Calu3 (cell line): Measurements from ENCODE around the gene MAGEL2. TPM values are rescaled to one million over a fixed set of nuclear protein-coding genes. Genes with fewer than 3 reads are reported as not detected.

ENCODE experiments used
- Bru-seq: library from RNA; stranded (reverse); fragments of 400-500 nt; gene quantifications from one replicate; lab custom pipeline; 2021; lab: Mats Ljungman, UMichigan
- BruChase-seq, 2 experiments: library from RNA; stranded (reverse); fragments of 400-500 nt; gene quantifications; one replicate each; lab custom pipeline; 2021; lab: Mats Ljungman, UMichigan
- BruUV-seq: library from RNA; stranded (reverse); fragments of 400-500 nt; replicated peaks from 2 replicates; lab custom pipeline; 2021; lab: Mats Ljungman, UMichigan
- CTCF ChIA-PET: fragments of 300-600 bp; sonication (Branson Sonifier 250); formaldehyde crosslinking; loops from one replicate; lab custom pipeline; 2022; ENCODE audit warnings: antibody characterized with exemption; lab: Charles Lee
- DNase-seq: peaks from one replicate; pipeline ENCODE4 v3.0.0; 2022
- H3K27ac Mint-ChIP-seq: one replicate; pipeline ENCODE4 v1.8.0; 2022; ENCODE audit warnings: mixed read lengths; ENCODE audit not compliant: unreplicated experiment
- H3K27me3 Mint-ChIP-seq: one replicate; pipeline ENCODE4 v1.8.0; 2022; ENCODE audit warnings: mixed read lengths; ENCODE audit not compliant: unreplicated experiment
- H3K36me3 Mint-ChIP-seq: one replicate; pipeline ENCODE4 v1.8.0; 2022; ENCODE audit warnings: mild to moderate bottlenecking, moderate library complexity, mixed read lengths; ENCODE audit not compliant: insufficient read depth, unreplicated experiment
- H3K4me1 Mint-ChIP-seq: one replicate; pipeline ENCODE4 v1.8.0; 2022; ENCODE audit warnings: mild to moderate bottlenecking, low read depth, mixed read lengths; ENCODE audit not compliant: unreplicated experiment
- H3K4me3 Mint-ChIP-seq: one replicate; pipeline ENCODE4 v1.8.0; 2022; ENCODE audit warnings: mild to moderate bottlenecking, low read depth, moderate library complexity, mixed read lengths; ENCODE audit not compliant: unreplicated experiment
- H3K9me3 Mint-ChIP-seq: one replicate; pipeline ENCODE4 v1.8.0; 2022; ENCODE audit warnings: low read depth, mixed read lengths; ENCODE audit not compliant: unreplicated experiment
- CTCF ChIP-seq: fragments of 200-600 bp; IDR thresholded peaks from one replicate; pipeline ENCODE4 v1.8.0; 2022; ENCODE audit warnings: antibody characterized with exemption; ENCODE audit not compliant: unreplicated experiment
- intact Hi-C: fragments of 100-400 bp; cut with micrococcal nuclease; formaldehyde crosslinking; loops from one replicate; pipeline ENCODE4 v1.10.0; 2022; ENCODE audit not compliant: unreplicated experiment
- long read RNA-seq: library from polyadenylated mRNA; stranded (forward); transcript quantifications from one replicate; pipeline ENCODE4 v2.0.0, GENCODE V29; 2022
- total RNA-seq: library from RNA; stranded (reverse); gene quantifications from 2 replicates; pipeline ENCODE4 v1.2.3, GENCODE V29; 2022

Gene MAGEL2
- total RNA-seq (not detected in 2 replicates), Bru-seq, nascent RNA (not detected), BruChase-seq, experiment 1, labeled RNA remaining after a 6-hour chase (not detected), BruChase-seq, experiment 2, labeled RNA remaining after a 2-hour chase (not detected)
- long read RNA-seq: 0 reads

- CTCF ChIA-PET: no interaction called here
- intact Hi-C loops: no loop called here
- Mint-ChIP-seq H3K4me1 (no peaks in the 10 kb centered on the region), H3K4me3 (no peak within 1 kb of the TSS), H3K27ac (no peak within 1 kb of the TSS), H3K9me3 (peaks cover 6% of the 10 kb centered on the region), H3K27me3 (no peaks in the 10 kb centered on the region), H3K36me3 (no peaks in the 10 kb centered on the region)
- TF ChIP-seq CTCF: no peak
- no TSS peak for BruUV-seq
- DNase-seq: no peak
These were observed at the start of gene MAGEL2 for GRCh38 chr15:23647421-23648370. Gene MAGEL2, minus strand, starts transcription at chr15:23647867. Its CDS starts 125 bp downstream, at chr15:23647742.

GRCh38 chr15:23695282-23695681 is 47.6 kb upstream of the MAGEL2 start:
- no peaks in the 10 kb centered on the region for H3K9me3 Mint-ChIP-seq
- no peak for DNase-seq
- no peak overlapping the region for H3K4me3 Mint-ChIP-seq
- H3K4me1 Mint-ChIP-seq: no peaks in the 10 kb centered on the region
- intact Hi-C loops: no loop called here
- BruUV-seq: no TSS peak
- no peak overlapping the region for H3K27ac Mint-ChIP-seq
- CTCF ChIA-PET: no interaction called here
- no peaks in the 10 kb centered on the region for H3K36me3 Mint-ChIP-seq
- TF ChIP-seq CTCF: no peak
- H3K27me3 Mint-ChIP-seq: no peaks in the 10 kb centered on the region

- H3K27me3 Mint-ChIP-seq: no peaks in the 10 kb centered on the region
- no peaks in the 10 kb centered on the region for H3K4me1 Mint-ChIP-seq
- BruUV-seq: no TSS peak
- CTCF ChIA-PET: no interaction called here
- H3K9me3 Mint-ChIP-seq: no peaks in the 10 kb centered on the region
- intact Hi-C loops: no loop called here
- no peak for DNase-seq
- no peak for TF ChIP-seq CTCF
- H3K4me3 Mint-ChIP-seq: no peak overlapping the region
- H3K36me3 Mint-ChIP-seq: no peaks in the 10 kb centered on the region
- no peak overlapping the region for H3K27ac Mint-ChIP-seq
These were observed 46.9 kb upstream of the MAGEL2 start for GRCh38 chr15:23694592-23694991.

GRCh38 chr15:23690450-23690852 is 42.8 kb upstream of the MAGEL2 start:
- CTCF ChIA-PET: no interaction called here
- no peak for TF ChIP-seq CTCF
- Mint-ChIP-seq H3K27me3 (no peaks in the 10 kb centered on the region), H3K4me3 (no peak overlapping the region), H3K27ac (no peak overlapping the region), H3K36me3 (no peaks in the 10 kb centered on the region), H3K4me1 (no peaks in the 10 kb centered on the region), H3K9me3 (peaks cover 2% of the 10 kb centered on the region)
- intact Hi-C loops: no loop called here
- BruUV-seq: no TSS peak
- no peak for DNase-seq
